ENCODE data around the gene CELF2. TPM values are rescaled to one million over a fixed set of nuclear protein-coding genes. Genes with fewer than 3 reads are reported as not detected.

The CELF2 gene
- total RNA-seq, 4 donors from 2014 or later, result 28.7 to 55.4 (median 35.0) TPM

DNA sequence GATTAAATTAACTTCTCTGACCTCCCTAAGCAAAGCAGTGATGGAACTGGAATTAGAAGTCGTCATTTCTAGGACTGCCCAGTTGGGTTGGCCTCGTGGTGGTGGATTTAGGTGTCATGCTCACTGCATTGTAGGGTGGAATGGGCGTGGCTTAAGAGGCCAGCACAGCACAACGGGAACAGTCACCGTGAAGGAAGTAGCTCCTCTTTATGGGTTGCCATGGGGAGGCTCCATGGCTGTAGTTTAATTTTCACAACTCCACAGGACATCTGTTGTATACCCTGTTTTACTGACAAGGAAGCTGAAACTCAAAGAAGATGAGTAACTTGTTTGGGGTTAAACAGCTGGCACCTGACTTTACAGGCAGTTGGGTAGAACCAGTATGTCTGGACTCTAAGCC is 208.3 kb downstream of the CELF2 start:
- no peak overlapping the region for H3K27ac ChIP-seq
- no peaks in the 10 kb centered on the region for H3K4me1 ChIP-seq
- intact Hi-C loops (cut with DNase I), result no loop called here
- no peaks in the 10 kb centered on the region for H3K36me3 ChIP-seq
- H3K27me3 ChIP-seq, result no peaks in the 10 kb centered on the region
- H3K9me3 ChIP-seq, result no peaks in the 10 kb centered on the region
- no peak overlapping the region for H3K4me3 ChIP-seq (replicated peaks in 1 of 3)
- no peak for DNase-seq
- 82 to 89% methylated on average over 5 of the region's 5 CpGs for WGBS, 2 donors
- TF ChIP-seq, protein P1, sequence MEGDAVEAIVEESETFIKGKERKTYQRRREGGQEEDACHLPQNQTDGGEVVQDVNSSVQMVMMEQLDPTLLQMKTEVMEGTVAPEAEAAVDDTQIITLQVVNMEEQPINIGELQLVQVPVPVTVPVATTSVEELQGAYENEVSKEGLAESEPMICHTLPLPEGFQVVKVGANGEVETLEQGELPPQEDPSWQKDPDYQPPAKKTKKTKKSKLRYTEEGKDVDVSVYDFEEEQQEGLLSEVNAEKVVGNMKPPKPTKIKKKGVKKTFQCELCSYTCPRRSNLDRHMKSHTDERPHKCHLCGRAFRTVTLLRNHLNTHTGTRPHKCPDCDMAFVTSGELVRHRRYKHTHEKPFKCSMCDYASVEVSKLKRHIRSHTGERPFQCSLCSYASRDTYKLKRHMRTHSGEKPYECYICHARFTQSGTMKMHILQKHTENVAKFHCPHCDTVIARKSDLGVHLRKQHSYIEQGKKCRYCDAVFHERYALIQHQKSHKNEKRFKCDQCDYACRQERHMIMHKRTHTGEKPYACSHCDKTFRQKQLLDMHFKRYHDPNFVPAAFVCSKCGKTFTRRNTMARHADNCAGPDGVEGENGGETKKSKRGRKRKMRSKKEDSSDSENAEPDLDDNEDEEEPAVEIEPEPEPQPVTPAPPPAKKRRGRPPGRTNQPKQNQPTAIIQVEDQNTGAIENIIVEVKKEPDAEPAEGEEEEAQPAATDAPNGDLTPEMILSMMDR (IDR thresholded peaks at IDR 0.05), result no peak
- TF ChIP-seq POLR2A (IDR thresholded peaks at IDR 0.05), result no peak

DNA sequence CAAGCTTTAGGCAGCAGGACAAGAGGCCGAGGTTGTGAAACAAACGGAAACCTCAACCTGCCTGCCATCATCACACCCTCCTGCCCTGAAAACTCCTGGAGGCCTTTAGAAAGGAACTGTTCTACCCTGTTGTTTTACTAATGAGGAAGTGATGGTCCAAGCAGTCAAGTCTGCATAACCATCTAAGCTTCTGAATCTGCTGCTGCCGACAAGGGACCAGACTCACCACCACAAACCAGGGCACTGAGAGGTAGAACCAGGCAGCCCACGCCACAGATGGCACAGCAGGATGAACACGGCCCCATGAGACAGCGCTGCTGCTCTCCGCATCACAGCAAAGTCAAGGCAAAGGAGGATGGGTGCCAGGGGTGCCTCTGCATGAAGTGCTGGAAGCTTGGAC is 209.4 kb downstream of the CELF2 start:
- 89 to 91% methylated on average over 6 of the region's 7 CpGs for WGBS, 2 donors
- Histone ChIP-seq H3K36me3 (no peaks in the 10 kb centered on the region), H3K27me3 (no peaks in the 10 kb centered on the region), H3K4me3 (replicated peaks in 1 of 3) (no peak overlapping the region), H3K9me3 (no peaks in the 10 kb centered on the region), H3K4me1 (no peaks in the 10 kb centered on the region), H3K27ac (no peak overlapping the region)
- intact Hi-C loops (cut with DNase I), result no loop called here
- no peak for TF ChIP-seq POLR2A (IDR thresholded peaks at IDR 0.05)
- TF ChIP-seq, protein P1 (IDR thresholded peaks at IDR 0.05), result no peak
- no peak for DNase-seq

DNA sequence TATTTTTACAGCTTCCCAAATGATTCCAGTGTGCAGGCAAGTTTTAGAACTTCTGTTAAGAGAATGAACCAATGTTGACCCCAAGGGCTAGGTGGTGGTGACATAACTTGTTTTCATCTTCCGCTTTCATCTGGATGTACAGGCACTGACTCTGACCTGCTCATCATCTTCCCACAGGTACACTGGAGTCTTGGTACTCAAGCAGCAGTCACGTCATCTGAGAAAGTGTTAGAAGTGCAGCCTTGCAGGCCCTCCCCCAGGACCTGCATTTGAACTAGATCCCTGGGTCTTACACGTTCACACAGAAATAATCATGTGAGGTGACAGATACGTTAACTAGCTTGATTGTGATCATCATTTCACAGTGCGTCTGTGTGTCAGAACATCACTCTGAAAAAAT is 212.2 kb downstream of the CELF2 start:
- Histone ChIP-seq H3K27me3 (no peaks in the 10 kb centered on the region), H3K27ac (no peak overlapping the region), H3K9me3 (no peaks in the 10 kb centered on the region), H3K4me3 (replicated peaks in 1 of 3) (no peak overlapping the region), H3K4me1 (no peaks in the 10 kb centered on the region), H3K36me3 (no peaks in the 10 kb centered on the region)
- DNase-seq, result no peak
- WGBS, 2 donors, result 92% methylated on average over 5 of the region's 5 CpGs
- intact Hi-C loops (cut with DNase I), result no loop called here
- TF ChIP-seq, protein P1 (IDR thresholded peaks at IDR 0.05), result no peak
- no peak for TF ChIP-seq POLR2A (IDR thresholded peaks at IDR 0.05)

DNA sequence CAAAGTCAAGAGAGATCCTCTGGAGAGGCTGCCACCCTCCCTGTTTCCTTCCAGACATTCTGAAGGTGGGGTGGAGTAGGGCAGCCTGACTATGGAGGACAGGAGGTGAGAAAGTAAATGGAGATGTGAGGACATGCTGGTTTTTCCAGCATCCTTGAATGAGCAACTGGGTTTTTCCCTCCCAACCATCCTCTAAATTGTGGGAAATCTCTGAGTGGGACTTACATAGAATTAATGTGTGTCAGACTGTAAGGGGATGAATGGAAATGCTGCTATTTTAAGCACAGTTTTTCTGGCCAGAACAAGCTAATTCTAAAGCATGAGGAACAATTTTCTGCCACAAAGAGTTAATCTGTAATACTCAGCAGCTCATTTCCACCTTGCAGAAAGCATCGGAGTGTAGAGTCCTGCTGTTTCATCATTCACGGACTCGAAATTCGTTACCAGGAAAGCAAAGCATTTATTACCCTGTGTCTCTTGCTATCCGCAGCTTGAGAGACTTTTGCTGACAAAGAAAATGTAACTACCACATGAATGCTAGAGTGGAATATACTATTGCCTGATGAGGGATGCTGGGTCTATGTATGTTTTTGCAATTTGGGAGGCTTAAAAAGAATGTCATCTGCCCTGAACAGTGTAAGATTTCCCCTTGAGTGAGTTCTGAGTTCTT is 213.0 kb downstream of the CELF2 start:
- Histone ChIP-seq H3K4me1 (no peaks in the 10 kb centered on the region), H3K9me3 (no peaks in the 10 kb centered on the region), H3K27me3 (no peaks in the 10 kb centered on the region), H3K27ac (no peak overlapping the region), H3K4me3 (replicated peaks in 1 of 3) (no peak overlapping the region), H3K36me3 (no peaks in the 10 kb centered on the region)
- no peak for DNase-seq
- 75 to 76% methylated on average over 5 of the region's 5 CpGs for WGBS, 2 donors
- no peak for TF ChIP-seq POLR2A (IDR thresholded peaks at IDR 0.05)
- TF ChIP-seq, protein P1 (IDR thresholded peaks at IDR 0.05), result no peak
- intact Hi-C loops (cut with DNase I), result no loop called here

DNA sequence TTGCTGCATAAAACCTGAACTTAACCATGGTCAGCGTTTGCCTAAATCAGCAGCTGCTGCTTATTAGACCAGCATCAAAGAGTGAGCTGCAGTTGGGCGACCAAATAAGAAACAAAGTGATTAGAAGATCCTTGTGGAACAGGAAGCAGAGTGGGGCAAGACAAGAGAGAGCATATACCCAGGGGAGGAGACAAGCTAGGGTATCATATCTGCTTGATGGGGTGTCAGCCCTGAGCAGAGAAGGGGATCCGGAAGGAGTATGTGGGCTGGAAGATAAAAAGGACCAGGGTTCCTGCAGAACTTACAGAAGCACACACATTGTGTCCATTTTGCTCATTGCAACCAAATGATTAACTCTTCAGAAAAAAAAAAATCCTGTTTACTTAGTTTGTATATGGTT is 213.6 kb downstream of the CELF2 start:
- Histone ChIP-seq H3K36me3 (no peaks in the 10 kb centered on the region), H3K9me3 (no peaks in the 10 kb centered on the region), H3K27ac (no peak overlapping the region), H3K4me3 (replicated peaks in 1 of 3) (no peak overlapping the region), H3K27me3 (no peaks in the 10 kb centered on the region), H3K4me1 (no peaks in the 10 kb centered on the region)
- DNase-seq, result no peak
- intact Hi-C loops (cut with DNase I), result no loop called here
- WGBS, 2 donors, result 88 to 93% methylated on average over 3 of the region's 3 CpGs
- TF ChIP-seq, protein P1 (IDR thresholded peaks at IDR 0.05), result no peak
- TF ChIP-seq POLR2A (IDR thresholded peaks at IDR 0.05), result no peak

Measured in thyroid gland (tissue), 4 donors.